Gastroesophageal sphincter (tissue), 4 donors: ENCODE results near the gene ENTPD2. TPM values are rescaled to one million over a fixed set of nuclear protein-coding genes. Genes with fewer than 3 reads are reported as not detected.

ENCODE experiments used
- ATAC-seq: fragments of 150-250 bp; one replicate; pipeline ENCODE4 v1.9.1; 2016; ENCODE audit warnings: mild to moderate bottlenecking, moderate library complexity
- H3K27ac ChIP-seq, 4 donors: fragments of 200-600 bp; sonication (generic) in 3 of 4; 1 replicate in 3 of 4; 2 replicates in 1 of 4; pipeline ENCODE4 v1.5.1; 2016 to 2019
- H3K27me3 ChIP-seq: fragments of 200-600 bp; sonication (generic); one replicate; pipeline ENCODE4 v1.5.1; 2019
- H3K36me3 ChIP-seq, 2 donors: fragments of 200-600 bp; sonication (generic); one replicate each; pipeline ENCODE4 v1.5.1; 2019; ENCODE audit warnings: control low read depth in 1 of 2
- H3K4me1 ChIP-seq, 3 donors: fragments of 200-600 bp; sonication (generic); 1 replicate in 2 of 3; 2 replicates in 1 of 3; pipeline ENCODE4 v1.5.1; 2016 to 2019; ENCODE audit warnings: control low read depth in 2 of 3
- H3K4me3 ChIP-seq, 2 donors: fragments of 200-600 bp; sonication (generic); one replicate each; pipeline ENCODE4 v1.5.1; 2019; ENCODE audit warnings: mild to moderate bottlenecking in 1 of 2, moderate library complexity in 1 of 2
- H3K9me3 ChIP-seq, 3 donors: fragments of 200-600 bp; sonication (generic); one replicate each; pipeline ENCODE4 v1.5.1; 2017 to 2019; ENCODE audit warnings: control low read depth in 2 of 3
- CTCF ChIP-seq, 4 experiments: fragments of 200-600 bp in 2 of 4; fragments of 450-650 bp in 2 of 4; sonication (generic) in 1 of 4; IDR thresholded peaks; one replicate each; pipeline ENCODE4 v1.5.1; 2017 to 2019; ENCODE audit warnings: antibody characterized with exemption in 4 of 4, mild to moderate bottlenecking in 2 of 4, moderate library complexity in 2 of 4
- EP300 ChIP-seq: sonication (generic); formaldehyde crosslinking; IDR thresholded peaks from one replicate; pipeline ENCODE4 v1.6.1; 2017; ENCODE audit warnings: antibody characterized with exemption, mild to moderate bottlenecking
- POLR2A ChIP-seq, 2 donors: fragments of 450-650 bp; IDR thresholded peaks; one replicate each; pipeline ENCODE4 v1.6.1; 2017; ENCODE audit warnings: antibody characterized with exemption in 2 of 2, mild to moderate bottlenecking in 2 of 2, moderate library complexity in 1 of 2
- POLR2AphosphoS5 ChIP-seq: sonication (generic); formaldehyde crosslinking; IDR thresholded peaks from one replicate; pipeline ENCODE4 v1.6.1; 2017; ENCODE audit warnings: antibody characterized with exemption
- WGBS, 2 donors: methylation state at CpG; one replicate each; pipeline ENCODE4 v1.1.5; 2018; ENCODE audit warnings: low coverage in 1 of 2; 5-methylcytosine and 5-hydroxymethylcytosine counted together
- total RNA-seq, 4 donors: library from RNA; depleted of rRNA; stranded (reverse); fragments of >200 nt; gene quantifications; one replicate each; pipeline ENCODE4 v1.1.0, GENCODE V29; 2016

The ENTPD2 gene
- total RNA-seq, 4 donors from 2014 or later, result 0.58 to 1.6 TPM; not detected in 2

- no peaks in the 10 kb centered on the region for H3K9me3 ChIP-seq
- TF ChIP-seq CTCF (IDR thresholded peaks at IDR 0.05), result no peak
- no peak for TF ChIP-seq POLR2AphosphoS5
- no peak for TF ChIP-seq POLR2A (IDR thresholded peaks at IDR 0.05)
- ATAC-seq, result no peak
- H3K4me3 ChIP-seq, result no peak overlapping the region
- peaks cover 0 to 86% of the 10 kb centered on the region in 2 donors for H3K36me3 ChIP-seq
- no peak overlapping the region for H3K27ac ChIP-seq
- no peaks in the 10 kb centered on the region for H3K4me1 ChIP-seq
- H3K27me3 ChIP-seq, result no peaks in the 10 kb centered on the region
- WGBS, 2 donors, result 84% methylated on average over 5 of the region's 45 CpGs; no CpG with 5 or more reads in 1 of the 2 donors
Measured at GRCh38 chr9:137017791-137018497, 35.9 kb downstream of the ENTPD2 start.

GRCh38 chr9:137017071-137017470, 36.8 kb downstream of the ENTPD2 start:
- H3K4me3 ChIP-seq, result no peak overlapping the region
- no peaks in the 10 kb centered on the region for H3K4me1 ChIP-seq
- 96% methylated on average over 11 of the region's 28 CpGs; no CpG with 5 or more reads in 1 of the 2 donors for WGBS, 2 donors
- H3K27ac ChIP-seq, result no peak overlapping the region
- no peaks in the 10 kb centered on the region for H3K9me3 ChIP-seq
- TF ChIP-seq CTCF (IDR thresholded peaks at IDR 0.05) (no peak), POLR2A (IDR thresholded peaks at IDR 0.05) (no peak), POLR2AphosphoS5 (no peak), EP300 (no peak)
- no peaks in the 10 kb centered on the region for H3K27me3 ChIP-seq
- no peak for ATAC-seq
- H3K36me3 ChIP-seq, result peaks cover 0 to 95% of the 10 kb centered on the region in 2 donors

GRCh38 chr9:137016436-137016835, 37.4 kb downstream of the ENTPD2 start:
- no peak for ATAC-seq
- TF ChIP-seq POLR2A (IDR thresholded peaks at IDR 0.05), result no peak
- no peak for TF ChIP-seq CTCF (IDR thresholded peaks at IDR 0.05)
- TF ChIP-seq POLR2AphosphoS5, result no peak
- TF ChIP-seq EP300, result no peak
- Histone ChIP-seq H3K9me3 (no peaks in the 10 kb centered on the region), H3K4me1 (no peaks in the 10 kb centered on the region), H3K27ac (no peak overlapping the region), H3K27me3 (no peaks in the 10 kb centered on the region), H3K36me3 (peaks cover 0 to 98% of the 10 kb centered on the region in 2 donors), H3K4me3 (no peak overlapping the region)
- no CpG with 5 or more reads among the region's 16 CpGs for WGBS, 2 donors

GRCh38 chr9:137015976-137016375, 37.9 kb downstream of the ENTPD2 start:
- H3K4me3 ChIP-seq, result no peak overlapping the region

More at GRCh38 chr9:137015976-137016375, 37.9 kb downstream of the ENTPD2 start:
- Histone ChIP-seq H3K27me3 (no peaks in the 10 kb centered on the region), H3K9me3 (no peaks in the 10 kb centered on the region), H3K27ac (no peak overlapping the region), H3K4me1 (no peaks in the 10 kb centered on the region), H3K36me3 (peaks cover 0 to 98% of the 10 kb centered on the region in 2 donors)
- no peak for ATAC-seq
- TF ChIP-seq POLR2A (IDR thresholded peaks at IDR 0.05), result no peak
- TF ChIP-seq CTCF (IDR thresholded peaks at IDR 0.05), result no peak
- no peak for TF ChIP-seq EP300
- TF ChIP-seq POLR2AphosphoS5, result no peak
- WGBS, 2 donors, result no CpG with 5 or more reads among the region's 21 CpGs
